RWPE1 (cell line): ENCODE results near the gene SEMA6A.

Experiments
- CTCF ChIA-PET: fragments of 350-600 bp; sonication (Branson Sonifier 250); formaldehyde crosslinking; extraction: SDS; loops from one replicate; lab custom pipeline; 2021; lab: Yijun Ruan, JAX
- POLR2A ChIA-PET: fragments of 400-600 bp; formaldehyde crosslinking; extraction: SDS; loops from one replicate; lab custom pipeline; 2020; ENCODE audit warnings: antibody characterized with exemption; ENCODE audit not compliant: low non-redundant PET; lab: Yijun Ruan, JAX
- DNase-seq: peaks from one replicate; pipeline ENCODE4 v3.0.0; 2012; ENCODE audit warnings: low spot score
- H3K27ac ChIP-seq: fragments of 450-650 bp; 2 replicates; pipeline ENCODE4 v1.5.1; 2017
- TF ChIP-seq, protein P1 (sequence below): fragments of 450-650 bp; conservative IDR thresholded peaks from 2 replicates; pipeline ENCODE4 v1.5.1; 2017; ENCODE audit warnings: low read depth, mild to moderate bottlenecking

The SEMA6A gene

DNA sequence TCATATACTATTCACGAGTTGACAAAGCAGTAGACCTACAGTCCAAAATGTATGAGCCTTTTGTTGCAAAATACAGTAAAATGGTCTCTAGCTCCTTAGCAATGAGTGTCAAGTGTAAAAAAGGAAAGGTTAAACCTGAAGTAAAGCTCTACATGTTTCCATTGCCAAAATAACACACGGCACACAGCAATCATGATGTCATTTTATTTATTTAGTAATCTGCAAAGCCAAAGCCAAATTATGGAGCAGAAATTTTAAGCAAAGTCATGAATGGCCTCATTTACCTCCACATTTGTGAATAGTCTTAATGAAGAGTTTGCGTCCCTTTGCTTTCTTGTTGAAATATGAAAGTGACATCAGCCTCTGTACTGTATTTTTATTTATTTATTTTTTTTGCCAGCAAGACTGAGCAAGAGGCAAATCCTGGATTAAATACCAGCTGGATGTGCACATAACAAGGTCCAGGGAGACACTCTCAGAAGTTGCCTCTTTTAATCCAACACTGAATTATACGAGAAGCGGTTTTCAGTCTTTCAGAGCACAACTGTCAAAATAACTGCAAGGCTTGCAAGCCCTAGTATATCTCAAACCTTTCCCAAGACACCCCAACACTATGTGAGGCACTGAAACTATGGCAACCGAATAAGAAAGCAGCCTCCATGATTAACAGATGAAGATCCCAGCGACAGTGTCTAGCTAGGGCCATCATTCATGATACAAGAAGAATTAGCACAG is 9.7 kb downstream of the SEMA6A start:
- TF ChIP-seq, protein P1, sequence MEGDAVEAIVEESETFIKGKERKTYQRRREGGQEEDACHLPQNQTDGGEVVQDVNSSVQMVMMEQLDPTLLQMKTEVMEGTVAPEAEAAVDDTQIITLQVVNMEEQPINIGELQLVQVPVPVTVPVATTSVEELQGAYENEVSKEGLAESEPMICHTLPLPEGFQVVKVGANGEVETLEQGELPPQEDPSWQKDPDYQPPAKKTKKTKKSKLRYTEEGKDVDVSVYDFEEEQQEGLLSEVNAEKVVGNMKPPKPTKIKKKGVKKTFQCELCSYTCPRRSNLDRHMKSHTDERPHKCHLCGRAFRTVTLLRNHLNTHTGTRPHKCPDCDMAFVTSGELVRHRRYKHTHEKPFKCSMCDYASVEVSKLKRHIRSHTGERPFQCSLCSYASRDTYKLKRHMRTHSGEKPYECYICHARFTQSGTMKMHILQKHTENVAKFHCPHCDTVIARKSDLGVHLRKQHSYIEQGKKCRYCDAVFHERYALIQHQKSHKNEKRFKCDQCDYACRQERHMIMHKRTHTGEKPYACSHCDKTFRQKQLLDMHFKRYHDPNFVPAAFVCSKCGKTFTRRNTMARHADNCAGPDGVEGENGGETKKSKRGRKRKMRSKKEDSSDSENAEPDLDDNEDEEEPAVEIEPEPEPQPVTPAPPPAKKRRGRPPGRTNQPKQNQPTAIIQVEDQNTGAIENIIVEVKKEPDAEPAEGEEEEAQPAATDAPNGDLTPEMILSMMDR = no peak
- no peak for DNase-seq
- POLR2A ChIA-PET = no interaction called here
- H3K27ac ChIP-seq = no peak overlapping the region
- CTCF ChIA-PET = interaction anchor here (0.5 to 0.9 kb wide), 2 partner anchors 9 to 461 kb away, joined by 3 to 5 read pairs; no protein-coding TSS in a partner anchor

DNA sequence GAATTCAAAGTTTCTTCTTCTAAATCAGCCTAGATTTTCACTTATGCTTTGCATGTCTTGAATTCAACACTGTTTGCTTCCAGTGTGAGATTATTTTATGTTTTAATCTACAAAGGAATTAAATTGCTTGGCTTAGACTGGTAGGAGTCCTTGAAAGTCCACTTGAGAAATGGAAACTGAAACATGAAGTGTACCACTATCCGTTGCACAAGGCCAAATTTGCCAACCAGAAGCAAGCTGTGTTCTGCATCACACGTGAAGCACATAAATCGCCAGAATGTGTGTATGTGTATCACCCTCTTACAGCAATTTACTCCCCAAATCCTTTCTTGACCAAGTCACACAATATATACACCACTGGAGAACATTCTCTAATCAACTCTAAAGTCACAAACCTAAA is 10.3 kb downstream of the SEMA6A start:
- ChIA-PET CTCF (interaction anchor here (0.5 to 0.9 kb wide), 2 partner anchors 9 to 460 kb away, joined by 3 to 5 read pairs; no protein-coding TSS in a partner anchor), POLR2A (no interaction called here)
- TF ChIP-seq, protein P1 = no peak
- no peak overlapping the region for H3K27ac ChIP-seq
- DNase-seq = no peak

DNA sequence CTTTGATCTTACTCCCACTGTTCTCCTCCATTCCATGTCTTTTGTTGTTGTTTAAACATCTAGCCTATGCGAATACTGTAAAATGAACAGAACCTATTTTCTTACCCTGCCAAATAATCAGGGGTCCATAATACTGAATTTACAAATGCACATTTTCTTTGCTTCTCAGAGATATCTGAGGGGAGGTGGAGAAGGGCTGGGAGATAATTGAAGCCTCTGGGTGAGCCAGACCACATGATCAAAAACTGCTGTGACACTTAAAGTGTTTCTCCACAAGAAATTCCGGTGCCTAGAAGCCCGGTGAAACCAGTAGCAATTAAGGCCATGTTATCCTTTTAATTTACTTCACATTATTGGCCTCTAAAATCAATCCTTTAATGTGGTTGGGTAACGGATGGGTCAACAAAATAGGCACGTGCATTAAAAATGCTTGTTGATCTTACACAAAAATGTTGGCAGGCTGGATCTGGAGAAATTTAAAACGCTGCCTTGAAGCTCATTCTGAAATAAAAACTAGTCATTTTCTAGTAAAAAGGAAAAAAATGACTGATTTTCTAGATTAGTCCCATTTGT is 10.8 kb downstream of the SEMA6A start:
- ChIA-PET CTCF (no interaction called here), POLR2A (no interaction called here)
- DNase-seq = no peak
- H3K27ac ChIP-seq = no peak overlapping the region
- TF ChIP-seq, protein P1 = no peak

DNA sequence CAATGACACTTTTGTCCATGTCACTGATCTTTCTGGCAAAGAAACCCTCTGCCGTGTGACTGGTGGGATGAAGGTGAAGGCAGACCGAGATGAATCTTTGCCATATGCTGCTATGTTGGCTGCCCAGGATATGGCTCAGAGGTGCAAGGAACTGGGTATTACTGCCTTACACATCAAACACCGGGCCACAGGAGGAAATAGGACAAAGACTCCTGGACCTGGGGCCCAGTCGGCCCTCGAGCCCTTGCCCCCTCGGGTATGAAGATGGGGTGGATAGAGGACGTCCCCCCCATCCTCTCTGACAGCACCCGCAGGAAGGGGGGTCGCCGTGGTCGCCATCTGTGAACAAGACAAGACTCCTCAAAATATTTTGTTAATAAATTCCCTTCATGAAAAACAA is 12.0 kb downstream of the SEMA6A start:
- ChIA-PET CTCF (no interaction called here), POLR2A (no interaction called here)
- TF ChIP-seq, protein P1 = no peak
- no peak overlapping the region for H3K27ac ChIP-seq
- DNase-seq = no peak

DNA sequence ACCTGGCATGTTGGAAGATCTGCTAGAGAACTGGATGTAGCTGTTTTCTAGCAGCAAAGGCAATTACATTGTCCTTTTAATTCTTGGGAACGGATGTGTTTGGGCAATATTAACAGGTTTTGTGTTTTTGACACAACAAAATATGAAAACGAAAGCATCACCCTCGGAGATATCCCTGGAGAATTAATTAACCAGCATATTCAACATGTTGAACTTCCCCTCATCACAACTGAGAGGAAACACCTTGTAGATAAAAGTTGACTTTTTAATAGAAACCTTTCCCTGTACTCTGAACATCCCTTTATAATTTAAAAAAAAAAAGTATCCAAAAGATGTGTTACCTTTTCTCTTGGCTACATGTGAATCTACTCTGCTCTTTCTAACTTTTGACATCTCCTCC is 13.0 kb downstream of the SEMA6A start:
- no peak overlapping the region for H3K27ac ChIP-seq
- ChIA-PET CTCF (no interaction called here), POLR2A (no interaction called here)
- TF ChIP-seq, protein P1 = no peak
- DNase-seq = no peak

DNA sequence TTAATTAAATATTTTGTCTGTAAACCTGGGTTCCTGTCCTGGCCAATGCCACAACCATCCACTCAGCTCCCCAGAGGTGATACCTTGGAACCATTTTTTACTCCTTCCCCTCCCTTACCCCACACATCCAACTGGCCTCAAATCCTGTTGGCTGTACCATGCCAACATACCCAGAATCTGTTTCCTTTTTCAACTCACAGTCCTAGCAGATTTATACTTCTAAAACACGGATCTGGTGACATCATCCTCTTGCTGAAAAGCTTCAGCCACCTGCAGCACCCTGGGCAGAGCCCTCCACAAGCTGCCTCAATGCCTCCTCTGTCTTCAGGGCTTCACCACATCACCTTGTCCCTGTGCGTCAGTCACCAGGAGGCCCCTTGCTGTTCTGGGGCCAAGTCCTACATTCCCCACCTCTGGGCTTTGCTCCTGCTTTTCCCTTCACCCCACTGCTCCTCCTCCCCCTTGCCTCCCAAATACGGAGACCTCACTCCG is 14.9 kb downstream of the SEMA6A start:
- no peak overlapping the region for H3K27ac ChIP-seq
- TF ChIP-seq, protein P1 = no peak
- CTCF ChIA-PET = no interaction called here
- no peak for DNase-seq
- POLR2A ChIA-PET = no interaction called here
